Stimulated activated naive CD8-positive, alpha-beta T cell treated with anti-CD3 and anti-CD28 coated beads, Interleukin-15, Interleukin-2, amounts not matched to agents 100 U/mL and 50 U/mL, for 24 hours (primary cell): Measurements from ENCODE around the gene TRMO.

ENCODE experiments used
- ATAC-seq: fragments of 150-1000 bp; cut with Tn5 transposase; one replicate; pipeline ENCODE4 v1.10.0; 2021
- DNase-seq: peaks from one replicate; pipeline ENCODE4 v3.0.0; 2021

The TRMO gene

DNA sequence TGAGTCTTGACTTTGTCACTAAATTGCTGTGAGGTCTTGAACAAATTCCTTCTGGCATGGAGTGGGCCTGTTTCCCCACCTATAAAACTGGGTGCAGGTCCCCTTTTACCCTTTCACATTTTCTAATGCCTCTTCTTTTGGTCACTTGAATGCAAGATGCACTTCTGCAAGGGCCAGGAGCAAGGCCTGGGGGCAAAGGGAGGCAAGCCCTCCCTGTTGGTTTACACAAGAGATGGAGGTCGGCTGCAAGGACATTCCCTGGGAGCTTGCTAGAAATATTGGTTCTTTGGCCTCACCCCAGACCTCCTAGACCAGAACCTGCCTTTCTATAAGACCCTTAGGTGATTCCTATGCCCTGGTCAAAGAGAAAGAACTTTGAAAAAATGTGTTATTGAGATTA lies 63.5 kb downstream of the TRMO start:
- DNase-seq (no peak), ATAC-seq (no peak)

- no peak for ATAC-seq
Measured at GRCh38 chr9:97858393-97858713, 63.9 kb downstream of the TRMO start.

GRCh38 chr9:97857606-97858392 lies 64.5 kb downstream of the TRMO start:
- DNase-seq = no peak
- ATAC-seq = no peak

More at GRCh38 chr9:97858393-97858713, 63.9 kb downstream of the TRMO start:
- no peak for DNase-seq

- DNase-seq (no peak), ATAC-seq (no peak)
Measured at GRCh38 chr9:97856857-97857605, 65.3 kb downstream of the TRMO start.

DNA sequence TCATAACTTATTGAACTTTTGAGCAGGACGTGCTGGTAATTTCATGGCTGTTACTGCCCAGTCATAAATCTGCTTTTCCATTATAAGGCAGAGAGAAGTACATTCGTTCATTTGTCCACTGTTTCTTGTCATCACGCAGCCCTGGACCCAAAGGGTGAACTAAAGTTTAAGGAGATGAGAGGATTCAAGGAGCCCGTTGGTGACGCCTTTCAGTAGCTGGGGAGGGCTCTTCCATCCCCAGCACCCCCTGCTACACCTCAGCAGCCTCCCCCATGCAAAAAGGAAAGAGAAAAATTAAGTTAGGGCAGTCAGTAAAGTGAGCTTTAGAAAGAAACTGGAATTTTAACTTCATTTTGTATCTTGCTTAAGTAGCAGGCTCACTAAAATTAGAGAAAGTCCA lies 66.4 kb downstream of the TRMO start:
- no peak for ATAC-seq
- no peak for DNase-seq

GRCh38 chr9:97855486-97855875 lies 66.8 kb downstream of the TRMO start:
- DNase-seq = no peak
- no peak for ATAC-seq

DNA sequence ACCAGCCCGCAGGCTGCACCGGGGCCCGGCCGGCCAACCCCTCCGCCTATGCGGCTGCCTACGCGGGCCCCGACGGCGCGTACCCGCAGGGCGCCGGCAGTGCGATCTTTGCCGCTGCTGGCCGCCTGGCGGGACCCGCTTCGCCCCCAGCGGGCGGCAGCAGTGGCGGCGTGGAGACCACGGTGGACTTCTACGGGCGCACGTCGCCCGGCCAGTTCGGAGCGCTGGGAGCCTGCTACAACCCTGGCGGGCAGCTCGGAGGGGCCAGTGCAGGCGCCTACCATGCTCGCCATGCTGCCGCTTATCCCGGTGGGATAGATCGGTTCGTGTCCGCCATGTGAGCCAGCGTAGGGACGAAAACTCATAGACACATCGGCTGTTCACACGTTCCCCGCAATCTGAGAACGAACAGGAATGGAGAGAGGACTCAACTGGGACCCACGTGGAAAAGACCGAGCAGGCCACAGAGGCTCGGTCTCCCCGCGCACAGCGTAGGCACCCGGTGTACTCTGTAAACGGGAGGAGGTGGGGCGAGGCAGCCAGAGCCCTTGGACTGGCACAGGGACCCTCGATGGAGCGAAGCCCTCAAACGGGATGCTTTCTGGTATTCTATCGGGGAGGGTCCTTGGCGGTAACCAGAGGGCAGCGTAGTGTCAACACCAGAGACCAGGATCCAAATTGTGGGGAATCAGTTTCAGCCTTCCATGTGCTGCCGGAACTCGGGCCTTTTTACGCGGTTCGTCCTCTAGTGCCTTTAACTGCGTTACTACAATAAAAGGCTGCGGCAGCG lies 67.4 kb downstream of the TRMO start:
- no peak for ATAC-seq
- DNase-seq = no peak
